ENCODE measurements around the gene POLR1D. TPM values are rescaled to one million over a fixed set of nuclear protein-coding genes. Genes with fewer than 3 reads are reported as not detected.

The POLR1D gene
- 100 to 1,000 TPM; 114 to 183 TPM for total RNA-seq

- Histone ChIP-seq H3K4me1 (replicated peaks) (peaks cover 10% of the 10 kb centered on the region), H3K36me3 (no peaks in the 10 kb centered on the region), H3K4me3 (peak within 1 kb of the TSS; percentile 96 to 97), H3K27ac (peak within 1 kb of the TSS; percentile 96 to 97), H3K27me3 (replicated peaks; ENCODE audit: insufficient read depth) (no peaks in the 10 kb centered on the region), H3K9me3 (no peaks in the 10 kb centered on the region)
- intact Hi-C loops (cut with DNase I) = loop anchor here (5.0 kb wide), 2 partner anchors 169 to 349 kb away; partner anchors contain the start of genes MTIF3 and RASL11A
- peak; percentile 88 for DNase-seq (ENCODE audit: low spot score)
- peak; percentile 88 for TF ChIP-seq POLR2A (IDR thresholded peaks at IDR 0.05)
- no peak for TF ChIP-seq CTCF (IDR thresholded peaks at IDR 0.05)
- peak; percentile 85 for TF ChIP-seq POLR2AphosphoS5 (IDR thresholded peaks at IDR 0.05)
- WGBS = under 1% methylated on average over 62 of the region's 71 CpGs
Observed at GRCh38 chr13:27621366-27622101, at the start of gene POLR1D. Gene POLR1D (plus strand): TSS chr13:27621892. CDS start chr13:27621984, 92 bp downstream.

GRCh38 chr13:27572234-27572901 lies 49.3 kb upstream of the POLR1D start:
- no peak for DNase-seq (ENCODE audit: low spot score)
- no peaks in the 10 kb centered on the region for H3K36me3 ChIP-seq
- intact Hi-C loops (cut with DNase I) = no loop called here

GRCh38 chr13:27573265-27573664 lies 48.4 kb upstream of the POLR1D start:
- TF ChIP-seq POLR2AphosphoS5 (IDR thresholded peaks at IDR 0.05) = no peak
- TF ChIP-seq CTCF (IDR thresholded peaks at IDR 0.05) = no peak
- no peak for TF ChIP-seq POLR2A (IDR thresholded peaks at IDR 0.05)
- no peaks in the 10 kb centered on the region for H3K27me3 ChIP-seq (replicated peaks; ENCODE audit: insufficient read depth)
- H3K27ac ChIP-seq = no peak overlapping the region
- H3K36me3 ChIP-seq = no peaks in the 10 kb centered on the region
- no peak for DNase-seq (ENCODE audit: low spot score)
- intact Hi-C loops (cut with DNase I) = no loop called here
- H3K4me1 ChIP-seq (replicated peaks) = no peaks in the 10 kb centered on the region
- no peaks in the 10 kb centered on the region for H3K9me3 ChIP-seq
- 75% methylated on average over 2 of the region's 2 CpGs for WGBS
- H3K4me3 ChIP-seq = no peak overlapping the region

More at GRCh38 chr13:27572234-27572901, 49.3 kb upstream of the POLR1D start:
- Histone ChIP-seq H3K27ac (no peak overlapping the region), H3K9me3 (no peaks in the 10 kb centered on the region), H3K4me1 (replicated peaks) (no peaks in the 10 kb centered on the region), H3K27me3 (replicated peaks; ENCODE audit: insufficient read depth) (no peaks in the 10 kb centered on the region), H3K4me3 (no peak overlapping the region)
- no peak for TF ChIP-seq CTCF (IDR thresholded peaks at IDR 0.05)

GRCh38 chr13:27574661-27575060 lies 47.0 kb upstream of the POLR1D start:
- Histone ChIP-seq H3K27ac (no peak overlapping the region), H3K36me3 (no peaks in the 10 kb centered on the region), H3K27me3 (replicated peaks; ENCODE audit: insufficient read depth) (no peaks in the 10 kb centered on the region), H3K9me3 (no peaks in the 10 kb centered on the region), H3K4me3 (no peak overlapping the region), H3K4me1 (replicated peaks) (no peaks in the 10 kb centered on the region)
- no peak for DNase-seq (ENCODE audit: low spot score)
- no peak for TF ChIP-seq POLR2AphosphoS5 (IDR thresholded peaks at IDR 0.05)
- no peak for TF ChIP-seq POLR2A (IDR thresholded peaks at IDR 0.05)
- no peak for TF ChIP-seq CTCF (IDR thresholded peaks at IDR 0.05)
- WGBS = 100% methylated on average over 1 of the region's 1 CpG
- intact Hi-C loops (cut with DNase I) = no loop called here

All from prostate gland (tissue), 2 donors.